ENCODE results near the gene ZFP36L2.

Gene ZFP36L2

DNA sequence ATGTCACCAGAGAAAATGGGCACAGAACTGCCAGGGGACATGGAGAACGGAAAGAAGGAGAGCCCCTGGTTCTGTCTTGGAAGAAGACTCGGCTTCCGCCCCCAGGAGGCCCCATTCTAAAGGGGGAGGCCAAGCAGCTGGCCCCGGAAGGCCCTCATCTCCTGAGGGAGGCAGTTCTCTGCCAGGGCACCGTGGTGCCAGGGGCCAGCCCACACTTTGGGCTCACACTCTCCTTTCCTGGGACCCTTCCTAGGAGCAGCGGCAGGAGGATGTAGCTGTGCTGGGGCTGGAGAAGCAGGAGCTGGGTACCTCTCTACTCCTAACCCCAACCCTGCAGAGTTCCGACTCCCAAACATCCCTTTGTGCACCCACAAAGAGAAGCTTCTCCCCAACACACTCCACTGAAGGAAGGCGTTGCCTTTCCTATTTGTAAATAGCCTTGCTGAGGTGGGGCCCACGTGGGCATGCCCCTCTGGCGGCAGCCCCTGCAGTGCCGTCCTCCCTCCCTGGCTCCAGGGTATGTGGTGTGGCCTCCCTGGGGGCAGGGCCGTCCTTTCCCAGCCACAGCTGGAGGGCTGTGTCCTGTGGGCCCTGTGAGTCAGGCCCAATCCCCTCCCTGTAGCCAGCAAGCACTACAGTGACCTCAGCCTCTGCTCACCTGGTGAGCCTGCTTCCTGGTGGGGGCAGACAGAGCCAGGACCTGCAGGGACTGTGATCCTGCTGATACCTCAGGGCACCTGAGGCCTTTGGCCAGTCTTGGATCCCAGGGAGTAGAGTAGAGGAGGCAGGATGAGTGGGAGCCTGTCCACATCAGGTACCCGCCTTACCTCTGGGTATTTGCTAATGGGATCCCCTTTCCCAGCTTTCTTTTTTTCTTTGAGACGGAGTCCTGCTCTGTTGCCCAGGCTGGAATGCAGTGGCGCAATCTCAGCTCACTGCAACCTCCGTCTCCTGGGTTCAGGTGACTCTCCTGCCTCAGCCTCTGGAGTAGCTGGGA is 26.6 kb downstream of the ZFP36L2 start:
- no peak overlapping the region for H3K4me3 ChIP-seq (ENCODE audit: low read length)
- TF ChIP-seq, protein P1, sequence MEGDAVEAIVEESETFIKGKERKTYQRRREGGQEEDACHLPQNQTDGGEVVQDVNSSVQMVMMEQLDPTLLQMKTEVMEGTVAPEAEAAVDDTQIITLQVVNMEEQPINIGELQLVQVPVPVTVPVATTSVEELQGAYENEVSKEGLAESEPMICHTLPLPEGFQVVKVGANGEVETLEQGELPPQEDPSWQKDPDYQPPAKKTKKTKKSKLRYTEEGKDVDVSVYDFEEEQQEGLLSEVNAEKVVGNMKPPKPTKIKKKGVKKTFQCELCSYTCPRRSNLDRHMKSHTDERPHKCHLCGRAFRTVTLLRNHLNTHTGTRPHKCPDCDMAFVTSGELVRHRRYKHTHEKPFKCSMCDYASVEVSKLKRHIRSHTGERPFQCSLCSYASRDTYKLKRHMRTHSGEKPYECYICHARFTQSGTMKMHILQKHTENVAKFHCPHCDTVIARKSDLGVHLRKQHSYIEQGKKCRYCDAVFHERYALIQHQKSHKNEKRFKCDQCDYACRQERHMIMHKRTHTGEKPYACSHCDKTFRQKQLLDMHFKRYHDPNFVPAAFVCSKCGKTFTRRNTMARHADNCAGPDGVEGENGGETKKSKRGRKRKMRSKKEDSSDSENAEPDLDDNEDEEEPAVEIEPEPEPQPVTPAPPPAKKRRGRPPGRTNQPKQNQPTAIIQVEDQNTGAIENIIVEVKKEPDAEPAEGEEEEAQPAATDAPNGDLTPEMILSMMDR (conservative IDR thresholded peaks at IDR 0.05; ENCODE audit: low read depth, low read length) = no peak
- DNase-seq (ENCODE audit: low read depth) = no peak

DNA sequence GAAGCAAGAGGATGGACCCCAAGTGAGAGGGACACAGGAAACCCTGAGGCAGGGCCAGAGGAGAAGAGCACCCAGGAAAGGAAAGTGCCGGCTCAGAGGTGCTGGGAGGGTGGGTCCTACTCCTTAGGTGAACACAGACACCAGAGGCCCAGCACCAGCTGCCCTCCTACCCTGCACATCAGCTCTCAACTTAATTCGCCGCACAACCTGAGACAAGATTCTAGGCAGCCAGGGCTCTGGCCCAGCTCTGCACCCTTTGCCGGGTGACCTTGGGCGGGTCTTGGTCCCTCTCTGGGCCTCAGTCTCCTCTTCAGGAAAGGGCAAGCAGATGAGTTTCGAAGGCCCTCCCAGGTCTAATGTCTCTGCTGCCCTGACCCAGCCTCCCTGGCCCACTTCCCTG is 28.1 kb downstream of the ZFP36L2 start:
- no peak for DNase-seq (ENCODE audit: low read depth)
- TF ChIP-seq, protein P1 (conservative IDR thresholded peaks at IDR 0.05; ENCODE audit: low read depth, low read length) = no peak
- H3K4me3 ChIP-seq (ENCODE audit: low read length) = no peak overlapping the region

DNA sequence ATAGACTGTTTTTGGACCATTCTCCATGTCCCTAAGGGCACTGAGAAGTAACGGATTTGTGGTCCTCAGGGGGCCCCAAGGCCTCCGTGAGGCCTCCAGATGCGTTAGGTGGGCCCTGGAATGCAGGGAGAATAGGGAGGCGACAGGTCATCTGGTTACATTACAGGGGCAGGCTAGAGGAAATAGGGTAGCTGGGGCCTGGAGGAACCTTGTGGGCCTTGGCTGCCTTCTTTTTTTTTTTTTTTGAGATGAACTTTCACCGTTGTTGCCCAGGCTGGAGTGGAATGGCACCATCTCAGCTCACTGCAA is 28.9 kb downstream of the ZFP36L2 start:
- DNase-seq (ENCODE audit: low read depth) = no peak
- TF ChIP-seq, protein P1 (conservative IDR thresholded peaks at IDR 0.05; ENCODE audit: low read depth, low read length) = no peak

DNA sequence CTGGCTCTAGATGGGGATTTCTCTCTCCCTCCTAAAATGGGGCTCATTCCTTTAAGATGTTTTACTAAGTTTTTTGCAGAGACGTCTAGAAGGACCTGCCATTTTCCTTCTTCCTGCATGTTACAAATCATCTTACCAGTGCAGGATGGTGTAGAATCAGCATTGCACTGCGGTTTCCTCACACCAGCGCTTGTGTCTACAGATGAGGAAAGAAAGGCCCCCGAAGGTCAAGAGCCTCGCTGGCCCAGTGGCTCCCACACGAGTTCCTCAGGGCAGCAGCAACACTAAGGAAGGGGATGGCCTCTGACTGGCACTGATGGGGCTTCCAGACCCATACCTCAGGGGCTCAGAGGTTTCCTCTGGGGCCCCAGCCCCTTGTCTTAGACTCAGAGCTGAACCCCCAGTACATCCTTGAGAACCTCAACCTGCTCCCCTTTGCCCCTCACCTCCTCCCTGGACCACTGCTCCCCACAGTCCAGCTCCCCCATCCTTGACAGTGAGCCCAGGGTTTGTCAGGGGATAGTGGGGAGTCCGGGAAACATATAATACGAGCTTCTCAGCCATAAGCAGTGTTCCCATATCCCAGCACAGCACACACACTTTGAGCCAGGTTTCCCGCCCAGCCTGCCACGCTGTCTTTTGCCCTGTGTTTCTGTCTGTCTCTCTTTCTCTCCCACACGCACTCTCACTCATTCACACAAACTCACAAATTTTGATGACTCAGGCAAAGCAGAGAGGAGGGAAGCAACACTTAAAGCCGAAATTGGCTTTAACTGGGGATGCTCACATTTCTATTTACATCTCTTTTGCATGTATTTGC is 29.4 kb downstream of the ZFP36L2 start:
- TF ChIP-seq, protein P1 (conservative IDR thresholded peaks at IDR 0.05; ENCODE audit: low read depth, low read length) = no peak
- DNase-seq (ENCODE audit: low read depth) = no peak

More for the DNA sequence above, 28.9 kb downstream of the ZFP36L2 start:
- no peak overlapping the region for H3K4me3 ChIP-seq (ENCODE audit: low read length)

DNA sequence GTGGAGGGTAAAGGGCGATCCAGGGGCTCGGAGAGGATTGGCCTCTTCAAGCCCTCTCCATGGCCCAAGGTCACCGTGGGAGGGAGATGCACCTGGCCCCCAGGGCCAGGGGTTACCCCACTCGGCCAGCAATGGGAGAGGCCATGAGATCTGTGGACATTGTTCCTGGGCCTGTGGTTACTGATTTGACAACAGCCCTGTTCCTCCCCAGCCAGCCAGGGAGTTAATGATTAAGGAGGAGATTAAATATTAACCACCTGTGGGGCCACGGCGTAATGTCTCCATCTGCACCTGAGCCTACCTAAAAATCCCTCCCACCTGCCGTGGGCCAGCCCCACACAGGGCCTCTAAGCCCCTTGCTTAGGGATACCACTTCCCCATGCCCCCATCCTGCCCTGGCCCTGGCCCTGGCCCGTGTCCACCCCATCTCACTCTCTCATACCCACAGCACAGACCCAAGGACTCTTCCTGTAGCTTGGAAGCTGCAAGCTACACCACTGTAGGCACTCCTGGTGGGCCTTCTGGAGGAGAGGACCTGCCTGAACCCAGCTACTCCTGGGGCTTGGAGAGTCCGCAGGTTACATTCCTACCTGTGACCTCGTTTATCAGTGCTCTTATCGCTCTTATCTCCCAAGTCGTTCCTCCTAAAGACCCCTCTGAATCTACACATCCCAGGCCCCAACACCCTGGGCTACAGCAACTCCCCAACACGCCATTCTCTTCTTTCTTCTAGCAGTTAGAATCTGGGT is 32.1 kb downstream of the ZFP36L2 start:
- no peak for DNase-seq (ENCODE audit: low read depth)
- TF ChIP-seq, protein P1 (conservative IDR thresholded peaks at IDR 0.05; ENCODE audit: low read depth, low read length) = no peak
- H3K4me3 ChIP-seq (ENCODE audit: low read length) = no peak overlapping the region

More for the DNA sequence above, 29.4 kb downstream of the ZFP36L2 start:
- H3K4me3 ChIP-seq (ENCODE audit: low read length) = no peak overlapping the region

DNA sequence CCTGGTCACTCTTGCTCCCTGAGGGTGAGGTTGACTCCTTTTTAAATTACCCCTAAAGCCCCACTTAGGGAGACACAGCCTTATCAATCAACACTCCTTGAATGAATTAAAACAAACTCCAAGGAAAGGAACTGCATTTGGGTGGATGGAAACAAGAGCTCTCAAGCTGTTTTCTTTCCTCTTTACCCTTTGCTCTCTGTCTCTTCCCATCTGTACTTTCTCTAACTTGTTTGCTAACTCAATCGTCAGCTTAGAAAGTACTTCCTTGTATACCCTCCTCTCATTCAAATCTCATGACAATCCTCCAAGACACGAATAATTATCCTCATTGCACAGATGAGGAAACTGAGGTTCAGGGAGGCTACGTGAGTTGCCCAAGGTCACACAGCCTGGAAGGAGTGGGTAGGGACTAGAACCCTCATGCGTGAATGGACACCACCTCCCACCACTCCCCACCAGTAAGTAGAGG is 32.7 kb downstream of the ZFP36L2 start:
- DNase-seq (ENCODE audit: low read depth) = no peak
- H3K4me3 ChIP-seq (ENCODE audit: low read length) = no peak overlapping the region
- TF ChIP-seq, protein P1 (conservative IDR thresholded peaks at IDR 0.05; ENCODE audit: low read depth, low read length) = no peak

Measured in retinal pigment epithelial cell (primary cell).